Neural crest cell (in vitro differentiated cells): ENCODE results near the gene C20orf173. TPM values are rescaled to one million over a fixed set of nuclear protein-coding genes. Genes with fewer than 3 reads are reported as not detected.
A peak's percentile ranks its signal among the peaks of the same experiment; 100 is the strongest.

ENCODE experiments used
- DNase-seq: peaks from one replicate; pipeline ENCODE4 v3.0.0; 2021; ENCODE audit warnings: low read depth, mixed read lengths, low spot score
- H3K27ac Mint-ChIP-seq: one replicate; pipeline ENCODE4 v1.8.0; 2021; ENCODE audit warnings: mild to moderate bottlenecking, mixed read lengths; ENCODE audit not compliant: unreplicated experiment
- H3K27me3 Mint-ChIP-seq: 2 replicates; pipeline ENCODE4 v1.8.0; 2021; ENCODE audit warnings: low read depth, mild to moderate bottlenecking, mixed read lengths
- H3K36me3 Mint-ChIP-seq: 2 replicates; pipeline ENCODE4 v1.8.0; 2021; ENCODE audit warnings: low read depth, mild to moderate bottlenecking, mixed read lengths
- H3K4me1 Mint-ChIP-seq: 2 replicates; pipeline ENCODE4 v1.8.0; 2021; ENCODE audit warnings: mixed read lengths
- H3K4me3 Mint-ChIP-seq: one replicate; pipeline ENCODE4 v1.8.0; 2021; ENCODE audit warnings: mild to moderate bottlenecking, mixed read lengths
- H3K9me3 Mint-ChIP-seq: 2 replicates; pipeline ENCODE4 v1.8.0; 2021; ENCODE audit warnings: mixed read lengths
- total RNA-seq: library from RNA; stranded (reverse); gene quantifications from 2 replicates; pipeline ENCODE4 v1.2.1, GENCODE V29; 2021
- TF ChIP-seq, protein P1 (sequence below): fragments of 200-600 bp; sonication (generic); conservative IDR thresholded peaks from 2 replicates; pipeline ENCODE4 v1.5.0; 2021; ENCODE audit warnings: antibody characterized with exemption, mild to moderate bottlenecking

The C20orf173 gene
- total RNA-seq, 1 donor from 2014 or later: not detected

DNA sequence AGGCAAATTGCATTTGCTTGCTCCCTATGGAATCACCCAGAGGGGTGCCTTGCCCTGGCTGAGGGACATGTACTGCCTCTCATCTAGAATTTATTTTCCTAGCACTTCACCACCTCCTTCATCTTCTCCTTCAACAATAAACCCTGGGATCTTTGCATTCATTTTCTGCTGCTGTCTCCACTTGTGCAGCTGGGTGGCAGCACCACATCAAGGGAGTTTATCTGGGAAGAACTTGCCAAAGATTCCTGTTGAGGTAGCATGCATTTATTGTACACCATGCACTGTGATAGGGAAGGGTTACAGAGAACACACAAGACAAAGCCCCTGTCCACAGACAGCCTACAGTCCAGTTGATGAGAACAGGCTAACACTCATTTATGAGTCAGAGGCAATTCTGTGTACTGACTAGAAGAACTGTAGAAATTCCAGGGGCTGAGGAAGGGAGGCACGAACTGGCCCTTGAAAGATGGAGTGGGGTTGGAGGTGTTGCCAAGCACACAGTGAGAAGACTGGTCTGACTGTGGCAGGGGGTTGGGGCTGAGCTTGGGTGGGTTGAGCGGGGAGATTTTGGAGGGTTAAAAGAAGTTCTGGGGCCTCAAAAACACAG lies 17.5 kb downstream of the C20orf173 start:
- TF ChIP-seq, protein P1, sequence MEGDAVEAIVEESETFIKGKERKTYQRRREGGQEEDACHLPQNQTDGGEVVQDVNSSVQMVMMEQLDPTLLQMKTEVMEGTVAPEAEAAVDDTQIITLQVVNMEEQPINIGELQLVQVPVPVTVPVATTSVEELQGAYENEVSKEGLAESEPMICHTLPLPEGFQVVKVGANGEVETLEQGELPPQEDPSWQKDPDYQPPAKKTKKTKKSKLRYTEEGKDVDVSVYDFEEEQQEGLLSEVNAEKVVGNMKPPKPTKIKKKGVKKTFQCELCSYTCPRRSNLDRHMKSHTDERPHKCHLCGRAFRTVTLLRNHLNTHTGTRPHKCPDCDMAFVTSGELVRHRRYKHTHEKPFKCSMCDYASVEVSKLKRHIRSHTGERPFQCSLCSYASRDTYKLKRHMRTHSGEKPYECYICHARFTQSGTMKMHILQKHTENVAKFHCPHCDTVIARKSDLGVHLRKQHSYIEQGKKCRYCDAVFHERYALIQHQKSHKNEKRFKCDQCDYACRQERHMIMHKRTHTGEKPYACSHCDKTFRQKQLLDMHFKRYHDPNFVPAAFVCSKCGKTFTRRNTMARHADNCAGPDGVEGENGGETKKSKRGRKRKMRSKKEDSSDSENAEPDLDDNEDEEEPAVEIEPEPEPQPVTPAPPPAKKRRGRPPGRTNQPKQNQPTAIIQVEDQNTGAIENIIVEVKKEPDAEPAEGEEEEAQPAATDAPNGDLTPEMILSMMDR: peak; percentile 70
- no peaks in the 10 kb centered on the region for H3K9me3 Mint-ChIP-seq
- peaks cover 7% of the 10 kb centered on the region for H3K36me3 Mint-ChIP-seq
- no peaks in the 10 kb centered on the region for H3K4me1 Mint-ChIP-seq
- peak; percentile 13 for DNase-seq
- H3K4me3 Mint-ChIP-seq: no peak overlapping the region
- no peaks in the 10 kb centered on the region for H3K27me3 Mint-ChIP-seq
- no peak overlapping the region for H3K27ac Mint-ChIP-seq

DNA sequence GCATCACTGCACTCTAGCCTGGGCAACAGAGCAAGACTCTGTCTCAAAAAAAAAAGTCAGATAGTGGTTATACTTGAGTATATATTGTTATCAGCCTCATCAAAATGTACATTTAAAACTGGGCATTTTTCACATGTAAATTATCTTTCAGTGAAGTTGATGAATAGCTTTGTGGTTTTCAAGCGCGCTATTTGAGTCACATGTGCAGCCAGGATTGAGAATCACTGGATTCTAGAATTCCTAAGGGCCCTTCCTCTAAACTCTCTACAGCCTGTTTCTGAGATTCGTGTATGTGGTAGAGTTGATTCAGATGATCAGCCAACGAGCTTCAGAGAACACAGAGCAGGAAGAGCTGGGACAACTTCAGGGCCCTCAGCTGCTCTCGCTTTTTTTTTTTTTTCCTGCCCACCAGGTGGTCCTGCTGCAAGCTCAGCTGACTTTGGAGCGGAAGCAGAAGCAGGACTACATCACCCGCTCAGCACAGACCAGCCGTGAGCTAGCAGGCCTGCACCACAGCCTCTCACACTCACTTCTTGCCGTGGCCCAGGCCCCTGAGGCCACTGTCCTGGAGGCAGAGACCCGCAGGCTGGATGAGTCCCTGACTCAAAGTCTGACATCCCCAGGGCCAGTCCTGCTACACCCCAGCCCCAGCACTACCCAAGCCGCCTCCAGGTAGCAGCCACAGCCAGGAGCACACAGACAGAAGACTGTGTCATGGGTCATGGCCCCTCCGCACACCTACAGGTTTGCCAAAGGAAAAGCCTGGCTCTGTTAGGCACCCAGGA lies 18.3 kb downstream of the C20orf173 start:
- peaks cover 7% of the 10 kb centered on the region for H3K36me3 Mint-ChIP-seq
- TF ChIP-seq, protein P1: no peak
- no peaks in the 10 kb centered on the region for H3K27me3 Mint-ChIP-seq
- no peak overlapping the region for H3K27ac Mint-ChIP-seq
- H3K4me3 Mint-ChIP-seq: no peak overlapping the region
- no peaks in the 10 kb centered on the region for H3K9me3 Mint-ChIP-seq
- H3K4me1 Mint-ChIP-seq: no peaks in the 10 kb centered on the region
- no peak for DNase-seq

DNA sequence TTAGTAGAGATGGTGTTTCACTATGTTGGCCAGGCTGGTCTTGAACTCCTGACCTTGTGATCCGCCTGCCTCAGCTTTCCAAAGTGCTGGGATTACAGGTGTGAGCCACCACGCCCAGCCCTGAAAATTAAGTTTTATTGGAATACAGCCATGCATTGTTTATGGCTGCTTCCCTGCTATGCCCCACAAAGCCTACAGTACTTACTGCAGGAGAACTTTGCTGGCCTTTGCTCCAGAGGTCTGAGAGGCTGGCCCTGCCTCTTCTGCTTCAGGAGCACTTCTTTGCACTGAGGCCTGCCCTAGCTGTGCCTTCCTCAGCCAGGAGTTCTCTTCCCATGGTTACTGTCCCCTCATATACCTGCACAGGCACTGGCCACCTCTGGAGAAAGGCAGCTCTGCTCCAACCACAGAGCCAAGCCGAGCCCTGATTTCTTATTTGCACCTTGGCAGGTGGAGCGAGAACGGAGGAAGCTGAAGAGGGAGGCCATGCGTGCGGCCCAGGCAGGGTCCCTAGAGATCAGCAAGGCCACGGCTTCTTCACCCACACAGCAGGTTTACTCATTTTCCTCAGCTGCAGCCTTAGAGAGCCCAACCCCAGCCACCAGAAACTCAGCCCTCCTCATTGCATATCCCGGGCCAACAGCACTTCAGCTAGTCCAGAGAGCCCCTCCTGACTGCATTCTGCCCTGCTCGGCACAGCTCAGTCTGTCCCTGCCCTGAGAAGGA lies 20.8 kb downstream of the C20orf173 start:
- Mint-ChIP-seq H3K4me3 (no peak overlapping the region), H3K27ac (no peak overlapping the region), H3K27me3 (no peaks in the 10 kb centered on the region), H3K4me1 (no peaks in the 10 kb centered on the region), H3K9me3 (no peaks in the 10 kb centered on the region), H3K36me3 (peaks cover 9% of the 10 kb centered on the region)
- TF ChIP-seq, protein P1: no peak
- no peak for DNase-seq

DNA sequence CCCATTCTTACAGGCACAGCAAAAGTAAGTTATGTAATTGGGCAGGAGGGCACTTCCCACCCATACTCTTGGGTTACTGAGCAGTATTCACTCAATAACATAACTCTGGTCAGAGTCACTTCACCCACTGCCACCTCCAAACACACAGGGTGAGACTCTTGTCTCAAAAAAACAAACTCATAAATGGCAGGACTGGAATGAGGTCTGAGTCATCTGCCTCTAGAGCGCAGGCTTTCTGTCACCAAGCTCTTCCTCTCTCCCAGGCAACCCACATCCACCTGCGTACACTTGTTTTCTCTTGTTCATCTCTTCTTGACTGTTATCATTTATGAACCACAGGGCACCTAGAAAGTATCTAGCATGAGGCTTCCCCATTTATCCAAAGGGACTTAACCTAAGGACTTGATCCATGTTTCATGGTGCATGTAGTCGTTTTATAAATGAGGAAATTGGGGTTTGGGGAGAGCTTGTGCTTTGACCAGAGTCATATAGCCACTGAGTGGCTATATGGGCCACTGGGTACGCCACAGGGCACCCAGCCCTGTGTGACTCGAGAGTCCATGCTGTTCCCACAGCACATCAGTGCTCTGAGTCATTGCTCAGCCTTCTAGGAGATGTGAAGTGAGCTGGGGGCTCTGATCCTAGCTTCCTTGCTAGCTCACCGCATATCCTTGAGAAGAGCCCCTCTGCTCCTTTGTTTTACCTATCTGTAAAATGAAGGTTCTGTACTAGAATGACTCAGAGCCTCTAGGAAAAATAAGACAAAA lies 22.4 kb downstream of the C20orf173 start:
- H3K27me3 Mint-ChIP-seq: no peaks in the 10 kb centered on the region
- H3K9me3 Mint-ChIP-seq: no peaks in the 10 kb centered on the region
- peaks cover 19% of the 10 kb centered on the region for H3K36me3 Mint-ChIP-seq
- DNase-seq: no peak
- no peak overlapping the region for H3K27ac Mint-ChIP-seq
- no peak overlapping the region for H3K4me3 Mint-ChIP-seq
- TF ChIP-seq, protein P1: no peak
- no peaks in the 10 kb centered on the region for H3K4me1 Mint-ChIP-seq

DNA sequence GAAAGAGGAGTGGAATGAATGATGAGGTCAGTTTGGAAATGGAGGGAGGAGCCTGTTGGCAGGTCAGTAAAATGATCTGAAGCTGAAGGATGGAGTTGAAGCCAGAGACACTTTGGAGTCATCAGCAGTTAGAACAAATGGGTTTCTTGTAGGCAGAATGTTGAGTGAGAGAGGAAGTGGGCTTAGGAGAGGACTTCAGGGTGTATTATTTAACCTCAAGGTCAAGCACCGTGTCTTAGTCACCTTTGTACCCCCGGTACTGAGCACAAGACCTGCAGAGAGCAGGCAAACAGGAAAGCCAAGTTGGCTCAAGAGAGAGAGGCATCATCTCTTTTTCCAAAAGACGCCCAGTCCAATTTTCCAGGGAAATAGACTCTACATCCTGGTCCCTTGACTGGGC lies 23.3 kb downstream of the C20orf173 start:
- Mint-ChIP-seq H3K36me3 (peaks cover 19% of the 10 kb centered on the region), H3K27ac (no peak overlapping the region)

More for the DNA sequence above, 23.3 kb downstream of the C20orf173 start:
- TF ChIP-seq, protein P1: no peak
- no peaks in the 10 kb centered on the region for H3K9me3 Mint-ChIP-seq
- no peak overlapping the region for H3K4me3 Mint-ChIP-seq
- no peaks in the 10 kb centered on the region for H3K4me1 Mint-ChIP-seq
- DNase-seq: no peak
- no peaks in the 10 kb centered on the region for H3K27me3 Mint-ChIP-seq
